ENCODE data around the gene XKR7.

XKR7 gene

GRCh38 chr20:31945319-31945718 is 22.6 kb upstream of the XKR7 start:
- DNase-seq, result no peak

- no peak for DNase-seq
Measured at GRCh38 chr20:31945785-31946184, 22.2 kb upstream of the XKR7 start.

GRCh38 chr20:31948008-31948407 is 19.9 kb upstream of the XKR7 start:
- DNase-seq, result no peak

GRCh38 chr20:31949877-31950646 is 17.9 kb upstream of the XKR7 start:
- DNase-seq, result no peak

GRCh38 chr20:31951203-31951529 is 16.8 kb upstream of the XKR7 start:
- DNase-seq, result no peak

- DNase-seq, result peak; percentile 92
Measured at GRCh38 chr20:31951530-31952453, 16.2 kb upstream of the XKR7 start, which contains the start of gene PDRG1. PDRG1 (minus strand) TSS chr20:31952046; CDS start chr20:31951961, 85 bp downstream.

- no peak for DNase-seq
Measured at GRCh38 chr20:31953556-31954148, 14.3 kb upstream of the XKR7 start.

GRCh38 chr20:31954500-31954899 is 13.5 kb upstream of the XKR7 start:
- DNase-seq, result no peak

- no peak for DNase-seq
Measured at GRCh38 chr20:31956556-31957526, 11.1 kb upstream of the XKR7 start.

GRCh38 chr20:31962761-31963160 is 5.2 kb upstream of the XKR7 start:
- DNase-seq, result no peak

GRCh38 chr20:31963889-31964288 is 4.1 kb upstream of the XKR7 start:
- DNase-seq, result no peak

- no peak for DNase-seq
Measured at GRCh38 chr20:31966991-31967655, 828 bp upstream of the XKR7 start.

- peak; percentile 48 for DNase-seq
Measured at GRCh38 chr20:31968291-31969126, 558 bp downstream of the XKR7 start.

GRCh38 chr20:31969991-31970390 is 2.0 kb downstream of the XKR7 start:
- DNase-seq, result no peak

GRCh38 chr20:31972471-31973021 is 4.6 kb downstream of the XKR7 start:
- no peak for DNase-seq

GRCh38 chr20:31974296-31974695 is 6.3 kb downstream of the XKR7 start:
- no peak for DNase-seq

GRCh38 chr20:31974951-31975487 is 7.1 kb downstream of the XKR7 start:
- DNase-seq, result no peak

- no peak for DNase-seq
Measured at GRCh38 chr20:31975874-31976273, 7.9 kb downstream of the XKR7 start.

- no peak for DNase-seq
Measured at GRCh38 chr20:31977080-31977479, 9.1 kb downstream of the XKR7 start.

GRCh38 chr20:31979713-31980426 is 11.9 kb downstream of the XKR7 start:
- DNase-seq, result no peak
